Activated gamma-delta T cell (primary cell): ENCODE results near the gene GNA15.

ENCODE experiments used
- DNase-seq: peaks from one replicate; lab custom pipeline; 2025; lab: John Stamatoyannopoulos, UW

The GNA15 gene

GRCh38 chr19:3106509-3107141, 29.2 kb upstream of the GNA15 start:
- no peak for DNase-seq

GRCh38 chr19:3107658-3108057, 28.2 kb upstream of the GNA15 start:
- no peak for DNase-seq

GRCh38 chr19:3108775-3109174, 27.1 kb upstream of the GNA15 start:
- no peak for DNase-seq

GRCh38 chr19:3109491-3109890, 26.3 kb upstream of the GNA15 start:
- DNase-seq = no peak

GRCh38 chr19:3110126-3110825, 25.6 kb upstream of the GNA15 start:
- no peak for DNase-seq

- no peak for DNase-seq
Observed at GRCh38 chr19:3111586-3112247, 24.1 kb upstream of the GNA15 start.

GRCh38 chr19:3112375-3113099, 23.3 kb upstream of the GNA15 start:
- DNase-seq = no peak

GRCh38 chr19:3113100-3114017, 22.5 kb upstream of the GNA15 start:
- no peak for DNase-seq

- no peak for DNase-seq
Observed at GRCh38 chr19:3114018-3114726, 21.7 kb upstream of the GNA15 start.

GRCh38 chr19:3114811-3115210, 21.0 kb upstream of the GNA15 start:
- DNase-seq = no peak

GRCh38 chr19:3115411-3115810, 20.4 kb upstream of the GNA15 start:
- no peak for DNase-seq

GRCh38 chr19:3115916-3116602, 19.8 kb upstream of the GNA15 start:
- DNase-seq = no peak

GRCh38 chr19:3116621-3117020, 19.2 kb upstream of the GNA15 start:
- DNase-seq = no peak

- DNase-seq = no peak
Observed at GRCh38 chr19:3117716-3118115, 18.1 kb upstream of the GNA15 start.

- no peak for DNase-seq
Observed at GRCh38 chr19:3118232-3119070, 17.4 kb upstream of the GNA15 start.

GRCh38 chr19:3119071-3119595, 16.7 kb upstream of the GNA15 start:
- DNase-seq = no peak

- DNase-seq = no peak
Observed at GRCh38 chr19:3119693-3120380, 16.0 kb upstream of the GNA15 start.

- no peak for DNase-seq
Observed at GRCh38 chr19:3120611-3121276, 15.1 kb upstream of the GNA15 start.
